Measurements from ENCODE around the gene ATL1.
"Not testable (repeated sequence)": the region's sequence is repeated elsewhere in the genome, so short reads cannot be mapped to it uniquely, and the experiment has no call there.

The ATL1 gene

GRCh38 chr14:50657753-50658152 is 97.8 kb downstream of the ATL1 start:
- no peak for DNase-seq (ENCODE audit: low read depth in 2 of 2)

DNA sequence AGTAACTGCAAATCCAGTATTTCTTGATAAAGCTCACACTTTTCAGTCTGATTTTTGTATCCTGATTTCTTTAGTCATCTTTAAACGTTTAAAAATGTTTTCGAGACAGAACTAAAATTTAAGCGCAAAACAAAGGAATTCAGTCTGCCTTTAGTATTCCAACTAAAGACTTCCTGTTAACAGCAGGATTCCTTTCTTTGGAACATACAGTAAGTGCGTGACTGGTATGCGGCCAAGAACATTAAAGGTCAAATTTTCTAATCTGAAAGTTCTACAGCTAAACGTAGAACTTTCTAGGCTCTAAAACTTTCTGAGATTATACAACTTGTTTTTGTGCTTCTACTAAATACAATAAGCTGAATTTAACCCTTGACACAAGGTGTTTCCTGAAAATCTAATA is 98.3 kb downstream of the ATL1 start:
- no peak for DNase-seq (ENCODE audit: low read depth in 2 of 2)

DNA sequence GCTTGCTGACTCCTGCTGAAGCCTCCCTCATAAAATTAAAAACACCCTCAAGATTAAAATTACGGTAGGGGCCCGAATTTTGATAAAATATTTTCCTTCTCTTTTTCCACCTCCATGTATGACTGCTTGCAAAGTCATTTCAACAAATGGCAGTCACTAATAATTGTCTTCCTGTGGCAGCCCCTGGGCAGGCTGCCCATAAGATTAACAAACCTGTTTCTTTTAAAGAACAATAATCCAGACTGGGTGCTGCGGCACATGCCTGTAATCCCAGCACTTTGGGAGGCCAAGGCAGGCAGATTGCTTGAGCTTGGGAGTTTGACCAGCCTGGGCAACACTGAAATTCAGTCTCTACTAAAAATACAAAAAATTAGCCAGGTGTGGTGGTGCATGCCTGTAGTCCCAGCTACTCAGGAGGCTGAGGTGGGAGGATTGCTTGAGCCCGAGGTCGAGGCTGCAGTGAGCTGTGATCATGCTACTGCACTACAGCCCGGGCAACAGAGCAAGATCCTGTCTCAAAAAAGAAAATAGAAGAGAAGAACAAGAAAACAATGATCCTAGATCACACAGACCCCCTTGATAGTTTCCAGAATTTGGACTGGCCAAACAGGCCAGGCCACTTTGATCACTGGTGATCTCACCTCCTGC is 99.5 kb downstream of the ATL1 start:
- no peak for DNase-seq (ENCODE audit: low read depth in 2 of 2)

DNA sequence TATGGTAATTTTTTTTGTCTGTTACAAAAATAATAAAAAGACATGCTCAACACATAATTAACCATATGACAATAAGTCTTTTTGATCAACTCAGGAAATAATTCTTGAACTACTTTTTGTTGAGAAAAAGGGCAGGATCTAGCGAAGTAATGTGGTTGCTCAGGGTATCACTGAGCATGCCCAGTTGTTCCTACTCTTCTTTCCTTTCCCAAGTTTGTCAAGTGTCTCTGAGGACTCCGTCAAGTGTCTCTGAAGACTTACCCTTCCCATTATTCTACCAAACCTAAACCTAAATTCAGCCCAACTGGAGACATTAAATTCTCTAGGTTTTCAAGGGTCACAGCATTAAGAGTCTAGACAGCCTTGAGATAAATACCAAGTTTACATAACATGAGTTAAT is 104.6 kb downstream of the ATL1 start:
- DNase-seq (ENCODE audit: low read depth in 2 of 2), result not testable (repeated sequence)

GRCh38 chr14:50665300-50665699 is 105.4 kb downstream of the ATL1 start:
- DNase-seq (ENCODE audit: low read depth in 2 of 2), result not testable (repeated sequence)

DNA sequence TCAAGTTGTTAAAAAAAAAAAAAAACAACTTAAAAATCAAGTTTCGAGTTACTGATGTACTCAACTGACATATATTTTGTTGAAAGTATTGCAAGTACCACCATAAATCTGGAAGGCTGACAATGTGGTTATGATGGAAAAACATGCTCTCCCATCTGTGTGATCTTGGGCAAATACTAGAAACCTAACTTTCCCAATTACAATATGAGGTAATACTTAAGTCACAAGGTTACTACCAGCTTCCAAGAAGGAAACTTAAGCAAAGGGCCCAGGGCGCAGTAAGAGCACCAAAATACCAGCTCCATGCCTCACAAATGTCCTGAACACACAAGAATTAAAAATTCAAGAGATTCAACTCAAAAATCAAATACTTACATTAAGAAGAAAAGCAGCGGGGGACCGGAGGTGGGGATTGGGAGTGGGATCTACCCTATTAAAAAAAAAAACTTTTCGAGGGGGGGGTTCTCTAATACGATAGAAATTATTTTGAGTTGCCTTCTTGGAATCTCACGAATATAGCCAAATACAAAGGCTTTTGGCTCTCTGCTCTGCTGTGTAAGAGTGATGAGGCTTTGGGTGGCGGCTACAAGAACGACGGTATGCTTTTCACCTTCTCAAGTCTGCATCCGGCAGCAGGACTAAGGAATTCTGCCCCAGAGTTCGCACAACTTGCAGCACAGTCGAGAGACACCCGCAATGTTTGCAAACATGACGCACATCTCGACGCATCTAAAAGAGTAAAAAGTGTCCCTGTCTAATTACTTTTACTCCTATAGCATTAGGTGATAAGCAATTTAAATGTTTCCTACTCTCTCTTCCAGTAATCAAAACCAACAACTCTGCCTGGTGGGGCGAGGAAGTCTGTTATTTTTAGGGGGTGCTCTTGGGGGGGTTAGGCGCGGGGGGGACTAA is 107.1 kb downstream of the ATL1 start:
- no peak for DNase-seq (ENCODE audit: low read depth in 2 of 2)

DNA sequence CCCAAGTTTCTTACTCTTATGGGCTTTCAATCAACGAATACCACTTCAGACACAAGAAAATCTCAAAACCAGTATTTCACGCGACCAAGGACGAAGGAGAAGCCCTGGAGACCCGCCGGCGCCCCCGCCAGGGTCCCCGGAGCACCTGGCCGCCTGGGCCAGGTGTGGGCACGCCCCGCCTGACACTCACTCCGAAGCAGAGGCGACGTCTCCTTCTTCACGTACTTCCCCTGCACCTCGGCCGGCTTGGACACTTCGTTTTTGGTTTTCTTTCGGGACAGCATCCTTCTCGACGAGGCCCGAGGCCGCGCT is 107.7 kb downstream of the ATL1 start:
- DNase-seq (ENCODE audit: low read depth in 2 of 2), result peak in 1 of 2 donors; percentile 5

DNA sequence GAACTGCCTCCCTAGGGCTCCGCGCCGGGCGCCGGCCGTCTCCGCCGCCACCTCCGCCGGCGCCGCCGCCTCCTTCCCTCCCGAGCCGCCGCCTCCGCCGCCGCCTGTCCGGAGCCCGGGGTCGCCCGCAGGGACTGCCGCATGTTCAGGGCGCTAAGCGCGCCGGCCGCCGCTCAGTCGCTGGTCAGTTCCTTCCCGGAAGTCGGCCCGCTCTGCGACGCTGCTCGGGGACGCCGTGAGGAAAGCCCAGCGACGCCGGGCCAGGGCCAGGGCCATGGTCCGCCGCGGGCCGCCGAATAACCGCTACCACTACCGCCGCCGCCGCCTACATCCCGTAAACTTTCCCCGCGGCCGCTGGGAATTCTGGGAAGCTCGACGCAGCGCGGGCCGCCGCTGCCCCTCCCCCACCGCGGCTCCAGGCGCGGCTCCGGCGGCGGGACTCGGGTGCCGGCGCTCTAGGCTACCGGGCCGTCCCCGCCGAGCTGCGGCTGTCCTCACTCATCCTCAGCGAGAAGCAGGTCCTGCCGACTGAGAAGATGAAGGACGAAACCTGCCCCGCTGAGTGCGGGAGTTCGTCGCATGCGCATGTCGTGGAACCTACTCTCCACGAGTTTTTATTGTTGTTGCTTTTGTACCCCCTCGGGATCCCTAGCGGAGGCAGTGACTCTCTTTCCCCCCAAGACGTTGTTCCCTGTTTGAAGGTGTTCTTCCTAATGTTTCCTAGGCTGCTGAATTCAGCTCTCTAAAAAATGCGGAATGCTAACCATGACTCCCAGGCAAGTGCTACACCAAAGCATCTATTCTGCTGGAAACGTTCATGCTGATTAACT is 108.3 kb downstream of the ATL1 start, which contains the start of gene SAV1:
SAV1 (minus strand) TSS at position 311 of the 830 bp plus-strand sequence. CDS start 339 bp downstream, outside the sequence.
- peak; percentile 26 to 43 for DNase-seq (ENCODE audit: low read depth in 2 of 2)

GRCh38 chr14:50668826-50669143 is 108.8 kb downstream of the ATL1 start:
- no peak for DNase-seq (ENCODE audit: low read depth in 2 of 2)

DNA sequence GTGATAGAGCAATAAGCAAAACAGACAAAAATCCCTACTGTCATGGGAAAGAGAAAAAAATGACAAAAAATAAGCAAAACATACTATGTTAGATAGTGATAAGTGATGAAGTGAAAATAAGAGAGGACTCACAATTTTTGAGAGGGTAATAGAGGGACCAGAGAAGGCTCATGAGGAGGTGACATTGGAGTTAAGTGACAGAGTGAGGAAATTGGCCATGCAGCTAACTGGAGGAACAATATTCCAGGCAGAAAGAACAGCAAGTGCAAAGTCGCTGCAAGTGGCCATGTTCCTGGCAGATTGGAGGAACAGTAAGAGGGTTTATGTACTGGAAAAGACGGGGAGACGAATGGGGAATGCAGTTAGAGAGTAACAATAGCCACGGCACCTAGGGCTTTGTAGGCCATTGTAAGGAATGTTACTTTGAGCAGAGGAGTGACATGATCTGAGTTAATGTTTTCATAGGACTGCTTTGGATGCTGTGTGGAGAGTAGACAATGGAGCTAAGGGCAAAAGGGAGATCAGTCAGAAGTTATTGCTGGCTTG is 109.6 kb downstream of the ATL1 start:
- no peak for DNase-seq (ENCODE audit: low read depth in 2 of 2)

GRCh38 chr14:50670196-50670865 is 110.4 kb downstream of the ATL1 start:
- DNase-seq (ENCODE audit: low read depth in 2 of 2), result no peak

DNA sequence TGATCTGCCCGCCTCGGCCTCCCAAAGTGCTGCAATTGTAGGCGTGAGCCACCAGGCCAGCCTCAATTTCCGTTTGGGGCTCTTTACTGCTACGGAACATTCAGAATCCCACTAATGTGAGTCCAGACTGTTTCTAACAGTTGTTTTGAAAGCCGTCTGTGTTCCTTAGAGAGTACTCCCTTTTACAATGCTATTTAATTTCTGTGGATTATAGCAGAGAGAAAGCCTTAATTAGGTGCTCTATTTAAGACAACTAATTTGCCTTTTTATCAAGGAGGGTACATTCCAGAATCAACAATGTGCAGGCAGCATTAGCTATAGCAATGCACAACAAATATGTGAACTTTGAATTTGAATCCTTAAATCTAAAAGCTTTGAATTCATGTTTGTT is 110.9 kb downstream of the ATL1 start:
- DNase-seq (ENCODE audit: low read depth in 2 of 2), result no peak

DNA sequence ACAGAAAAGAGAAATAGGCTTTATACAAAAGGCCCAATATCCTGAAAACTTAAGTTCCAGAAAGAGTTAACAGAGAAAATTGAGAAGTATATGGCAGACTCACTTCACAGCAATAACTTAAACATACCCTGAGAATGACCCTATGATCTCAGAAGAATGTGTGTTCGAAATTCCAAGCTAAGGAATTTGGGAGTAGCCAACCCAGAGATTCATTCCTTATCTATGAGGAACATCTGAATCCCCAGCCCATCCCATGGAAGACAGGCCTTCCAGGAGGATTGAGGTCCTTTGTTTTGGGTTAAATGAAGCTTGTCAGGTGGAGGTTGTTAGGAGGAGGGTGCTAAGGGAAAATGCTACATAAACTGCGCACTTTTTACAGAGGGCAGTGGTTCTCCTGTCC is 115.7 kb downstream of the ATL1 start:
- DNase-seq (ENCODE audit: low read depth in 2 of 2), result no peak

DNA sequence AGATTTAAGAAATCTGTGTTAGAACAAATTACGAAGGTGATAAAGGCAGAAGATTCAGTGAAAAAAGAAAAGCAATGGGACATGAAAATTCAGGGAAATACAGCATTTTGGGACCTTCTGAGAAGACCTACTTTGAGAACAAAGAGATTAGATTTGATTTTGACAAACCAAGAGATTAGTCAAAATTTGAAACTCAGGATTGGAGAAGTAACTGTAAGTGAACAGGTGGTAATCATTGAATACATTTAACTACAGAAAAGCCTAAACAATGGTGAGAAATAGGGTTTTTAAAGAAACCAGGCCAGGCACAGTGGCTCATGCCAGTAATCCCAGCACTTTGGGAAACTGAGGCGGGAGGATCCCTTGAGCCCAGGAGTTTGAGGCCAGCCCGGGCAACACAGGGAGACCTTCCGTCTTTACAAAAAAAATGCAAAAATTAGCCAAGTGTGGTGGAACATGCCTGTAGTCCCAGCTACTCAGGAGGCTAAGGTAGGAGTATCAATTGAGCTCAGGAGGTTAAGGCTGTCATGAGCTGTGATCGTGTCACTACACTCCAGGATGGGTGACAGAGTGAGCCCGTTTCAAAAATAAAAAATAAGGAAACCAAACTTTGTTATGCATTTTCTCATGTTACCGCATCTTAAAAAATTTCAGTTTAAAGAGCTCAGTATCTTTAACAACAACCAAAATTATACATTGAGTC is 117.0 kb downstream of the ATL1 start:
- DNase-seq (ENCODE audit: low read depth in 2 of 2), result no peak

- DNase-seq (ENCODE audit: low read depth in 2 of 2), result no peak
These were observed 117.7 kb downstream of the ATL1 start for GRCh38 chr14:50677527-50678063.

- DNase-seq (ENCODE audit: low read depth in 2 of 2), result no peak
These were observed 118.2 kb downstream of the ATL1 start for GRCh38 chr14:50678163-50678562.

DNA sequence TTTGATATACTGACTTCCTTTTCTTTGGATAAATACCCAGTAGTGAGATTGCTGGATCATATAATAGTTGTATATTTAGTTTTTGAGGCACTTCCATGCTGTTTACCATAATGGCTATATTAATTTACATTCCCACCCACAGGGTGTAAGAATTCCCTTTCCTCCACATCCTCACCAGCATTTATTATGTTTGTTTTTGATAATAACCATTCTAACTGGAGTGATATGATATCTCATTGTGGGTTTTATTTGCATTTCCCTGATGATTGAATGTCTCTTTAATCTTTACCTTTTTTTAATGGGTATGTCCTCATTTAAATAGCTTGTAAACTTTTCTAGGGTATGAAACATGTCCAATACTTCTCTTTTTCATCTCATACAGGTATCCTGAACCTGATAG is 119.7 kb downstream of the ATL1 start:
- DNase-seq (ENCODE audit: low read depth in 2 of 2), result no peak
